GM12875 (cell line): ENCODE results near the gene DNAH9.

Experiments used
- H3K4me3 ChIP-seq: one replicate; pipeline ENCODE4 v1.5.1; 2011; ENCODE audit warnings: low read depth, low read length, control low read depth
- CTCF ChIP-seq: IDR thresholded peaks from 2 replicates; pipeline ENCODE4 v1.5.1; 2011; ENCODE audit warnings: low read depth, mild to moderate bottlenecking, control low read depth, inconsistent platforms, low read length, moderate library complexity, borderline replicate concordance; ENCODE audit not compliant: insufficient read depth

DNAH9 gene

DNA sequence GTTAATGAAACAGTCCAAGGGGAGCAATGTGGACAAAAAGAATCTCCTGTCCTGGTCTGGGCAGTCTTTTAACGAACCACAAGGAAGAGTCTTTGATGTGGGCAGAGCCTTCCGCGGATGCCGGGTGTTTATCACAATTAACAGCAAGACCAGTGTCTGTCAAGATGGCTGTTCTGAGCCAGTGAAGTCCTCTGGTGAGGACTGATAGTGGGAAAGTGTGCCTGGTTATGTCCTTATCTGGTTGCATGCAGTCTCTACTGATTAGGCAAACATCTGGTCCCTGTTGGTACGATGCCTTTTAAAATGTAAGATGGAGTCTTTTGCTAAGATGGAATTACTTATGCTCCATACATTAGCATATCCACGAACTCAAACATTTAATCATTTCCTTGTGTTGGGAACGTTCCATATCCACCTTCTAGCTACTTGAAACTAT lies 310.5 kb downstream of the DNAH9 start:
- no peak overlapping the region for H3K4me3 ChIP-seq
- no peak for TF ChIP-seq CTCF

DNA sequence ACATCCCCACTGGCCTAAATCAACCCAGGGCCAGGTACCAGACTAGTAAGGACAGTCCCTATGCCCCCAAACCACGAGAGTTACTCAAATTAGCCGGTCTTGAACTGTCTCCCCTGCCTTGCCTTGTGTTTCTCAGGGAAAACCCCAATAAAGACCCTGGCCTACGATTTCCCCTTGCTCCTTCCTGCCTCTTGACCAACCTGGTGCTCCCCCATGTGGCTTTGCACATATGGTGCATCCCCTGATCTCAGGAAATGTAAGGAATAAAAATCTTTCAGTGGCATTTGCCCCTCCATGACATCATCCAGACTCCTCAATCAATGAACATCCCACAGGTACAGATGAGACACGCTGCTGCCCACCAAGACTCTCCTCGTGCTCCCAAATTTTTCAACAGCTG lies 311.1 kb downstream of the DNAH9 start:
- no peak for TF ChIP-seq CTCF
- H3K4me3 ChIP-seq: no peak overlapping the region

GRCh38 chr17:11916091-11916490 lies 317.8 kb downstream of the DNAH9 start:
- TF ChIP-seq CTCF: no peak

GRCh38 chr17:11917415-11917814 lies 319.1 kb downstream of the DNAH9 start:
- H3K4me3 ChIP-seq: no peak overlapping the region
- TF ChIP-seq CTCF: no peak

More at GRCh38 chr17:11916091-11916490, 317.8 kb downstream of the DNAH9 start:
- H3K4me3 ChIP-seq: no peak overlapping the region

DNA sequence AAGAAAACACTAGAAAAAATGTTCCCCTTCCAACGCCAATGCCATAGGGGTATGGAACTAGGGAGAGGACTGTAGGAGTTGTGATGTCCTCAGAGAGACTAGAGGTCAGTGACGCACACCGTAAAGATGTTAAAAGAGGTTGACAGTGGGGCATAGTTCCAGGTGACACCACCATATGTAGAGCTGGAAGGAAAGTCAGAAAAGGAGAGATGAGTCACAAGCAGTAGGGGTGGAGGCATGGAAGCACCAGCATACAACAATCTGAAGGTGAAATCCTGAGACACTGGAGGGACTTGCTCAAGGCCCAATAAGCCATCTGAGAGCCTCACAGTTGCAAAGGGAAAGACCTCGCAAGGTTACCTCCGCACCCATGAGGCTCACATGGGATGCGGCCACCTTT lies 323.0 kb downstream of the DNAH9 start:
- TF ChIP-seq CTCF: no peak

GRCh38 chr17:11922638-11923037 lies 324.4 kb downstream of the DNAH9 start:
- TF ChIP-seq CTCF: no peak
- no peak overlapping the region for H3K4me3 ChIP-seq

More for the DNA sequence above, 323.0 kb downstream of the DNAH9 start:
- H3K4me3 ChIP-seq: no peak overlapping the region

DNA sequence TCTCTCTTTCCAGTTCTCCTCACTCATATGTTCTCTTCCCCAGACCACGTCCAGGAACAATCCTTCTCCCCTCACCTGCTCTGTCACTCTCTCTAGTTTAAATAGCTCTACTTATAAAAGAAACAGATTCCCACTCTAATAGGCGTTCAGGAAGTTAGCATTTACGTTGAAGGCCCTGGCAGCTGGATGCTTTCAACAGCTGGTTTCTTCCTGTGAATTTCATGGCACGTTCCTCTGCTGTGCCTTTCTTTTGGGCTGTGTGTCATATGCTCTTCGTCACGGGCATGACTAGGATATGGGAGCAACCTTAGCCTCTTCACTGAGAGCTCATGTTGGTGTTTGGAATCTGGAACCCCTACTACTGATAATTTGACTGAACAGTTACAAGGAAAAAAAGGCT lies 325.8 kb downstream of the DNAH9 start:
- no peak for TF ChIP-seq CTCF
- H3K4me3 ChIP-seq: no peak overlapping the region
